ENCODE data around the gene OR10A5.

- TF ChIP-seq POLR2A (IDR thresholded peaks at IDR 0.05) (no peak), CTCF (IDR thresholded peaks at IDR 0.05) (no peak)
Measured at GRCh38 chr11:6855971-6856541, 10.6 kb downstream of the OR10A5 start.

All from sigmoid colon (tissue), 3 donors.